ENCODE measurements around the gene MYH16.

MYH16 gene

DNA sequence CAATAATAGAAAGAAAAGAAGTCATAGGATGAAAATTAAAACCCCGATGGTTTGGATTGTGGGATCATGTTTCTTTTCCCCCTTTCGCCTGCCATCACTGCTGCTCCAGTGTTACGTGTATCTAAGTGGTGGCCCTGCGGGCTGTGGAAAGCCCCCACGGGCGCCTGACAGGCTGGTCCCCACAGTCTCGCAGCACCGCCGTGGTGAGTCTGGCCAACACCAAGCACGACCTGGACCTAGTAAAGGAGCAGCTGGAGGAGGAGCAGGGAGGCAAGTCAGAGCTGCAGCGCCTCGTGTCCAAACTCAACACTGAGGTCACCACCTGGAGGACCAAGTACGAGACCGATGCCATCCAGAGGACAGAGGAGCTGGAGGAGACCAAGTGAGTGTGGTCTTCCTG, 19.5 kb downstream of the MYH16 start (continued):
- no peak for TF ChIP-seq CREB5 (CRISPR knock-in tag; IDR thresholded peaks at IDR 0.05; ENCODE audit: low read depth)
- no peak for TF ChIP-seq ZNF8 (CRISPR knock-in tag; IDR thresholded peaks at IDR 0.05)
- no peak for TF ChIP-seq TSHZ2 (CRISPR knock-in tag; IDR thresholded peaks at IDR 0.05)
- no peak for TF ChIP-seq PATZ1 (CRISPR knock-in tag; IDR thresholded peaks at IDR 0.05; ENCODE audit: borderline replicate concordance)

- TF ChIP-seq SNAI2 (CRISPR knock-in tag; IDR thresholded peaks at IDR 0.05) (no peak), ZFP30 (CRISPR knock-in tag; IDR thresholded peaks at IDR 0.05) (no peak), ZNF565 (CRISPR knock-in tag; conservative IDR thresholded peaks at IDR 0.05; ENCODE audit: low read depth) (no peak), CSDC2 (CRISPR knock-in tag; IDR thresholded peaks at IDR 0.05) (no peak), ARNTL (CRISPR knock-in tag; IDR thresholded peaks at IDR 0.05; ENCODE audit: borderline replicate concordance, low read depth) (no peak), TSHZ2 (CRISPR knock-in tag; IDR thresholded peaks at IDR 0.05) (no peak), RARB (CRISPR knock-in tag; IDR thresholded peaks at IDR 0.05) (no peak), CREB5 (CRISPR knock-in tag; IDR thresholded peaks at IDR 0.05; ENCODE audit: low read depth) (no peak), GLIS3 (CRISPR knock-in tag; IDR thresholded peaks at IDR 0.05) (no peak), ZNF70 (CRISPR knock-in tag; IDR thresholded peaks at IDR 0.05) (no peak), ZFP3 (CRISPR knock-in tag; IDR thresholded peaks at IDR 0.05) (no peak), TOX (CRISPR knock-in tag; IDR thresholded peaks at IDR 0.05; ENCODE audit: borderline replicate concordance) (no peak), BACH2 (CRISPR knock-in tag; IDR thresholded peaks at IDR 0.05; ENCODE audit: borderline replicate concordance) (no peak), ZNF8 (CRISPR knock-in tag; IDR thresholded peaks at IDR 0.05) (no peak), ISL1 (CRISPR knock-in tag; IDR thresholded peaks at IDR 0.05) (no peak), PPARA (CRISPR knock-in tag; IDR thresholded peaks at IDR 0.05; ENCODE audit: borderline replicate concordance) (no peak), TCF4 (CRISPR knock-in tag; IDR thresholded peaks at IDR 0.05; ENCODE audit: borderline replicate concordance) (no peak), ESRRG (CRISPR knock-in tag; IDR thresholded peaks at IDR 0.05) (no peak)
- TF ChIP-seq, protein P1, sequence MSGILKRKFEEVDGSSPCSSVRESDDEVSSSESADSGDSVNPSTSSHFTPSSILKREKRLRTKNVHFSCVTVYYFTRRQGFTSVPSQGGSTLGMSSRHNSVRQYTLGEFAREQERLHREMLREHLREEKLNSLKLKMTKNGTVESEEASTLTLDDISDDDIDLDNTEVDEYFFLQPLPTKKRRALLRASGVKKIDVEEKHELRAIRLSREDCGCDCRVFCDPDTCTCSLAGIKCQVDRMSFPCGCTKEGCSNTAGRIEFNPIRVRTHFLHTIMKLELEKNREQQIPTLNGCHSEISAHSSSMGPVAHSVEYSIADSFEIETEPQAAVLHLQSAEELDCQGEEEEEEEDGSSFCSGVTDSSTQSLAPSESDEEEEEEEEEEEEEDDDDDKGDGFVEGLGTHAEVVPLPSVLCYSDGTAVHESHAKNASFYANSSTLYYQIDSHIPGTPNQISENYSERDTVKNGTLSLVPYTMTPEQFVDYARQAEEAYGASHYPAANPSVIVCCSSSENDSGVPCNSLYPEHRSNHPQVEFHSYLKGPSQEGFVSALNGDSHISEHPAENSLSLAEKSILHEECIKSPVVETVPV (CRISPR knock-in tag; IDR thresholded peaks at IDR 0.05) = no peak
- TF ChIP-seq, protein P2, sequence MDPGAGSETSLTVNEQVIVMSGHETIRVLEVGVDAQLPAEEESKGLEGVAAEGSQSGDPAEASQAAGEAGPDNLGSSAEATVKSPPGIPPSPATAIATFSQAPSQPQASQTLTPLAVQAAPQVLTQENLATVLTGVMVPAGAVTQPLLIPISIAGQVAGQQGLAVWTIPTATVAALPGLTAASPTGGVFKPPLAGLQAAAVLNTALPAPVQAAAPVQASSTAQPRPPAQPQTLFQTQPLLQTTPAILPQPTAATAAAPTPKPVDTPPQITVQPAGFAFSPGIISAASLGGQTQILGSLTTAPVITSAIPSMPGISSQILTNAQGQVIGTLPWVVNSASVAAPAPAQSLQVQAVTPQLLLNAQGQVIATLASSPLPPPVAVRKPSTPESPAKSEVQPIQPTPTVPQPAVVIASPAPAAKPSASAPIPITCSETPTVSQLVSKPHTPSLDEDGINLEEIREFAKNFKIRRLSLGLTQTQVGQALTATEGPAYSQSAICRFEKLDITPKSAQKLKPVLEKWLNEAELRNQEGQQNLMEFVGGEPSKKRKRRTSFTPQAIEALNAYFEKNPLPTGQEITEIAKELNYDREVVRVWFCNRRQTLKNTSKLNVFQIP (CRISPR knock-in tag; IDR thresholded peaks at IDR 0.05; ENCODE audit: borderline replicate concordance, low read depth) = no peak
- ATAC-seq = no peak
These were observed 20.5 kb downstream of the MYH16 start for GRCh38 chr7:99293167-99293566.

All from SK-N-SH treated with all-trans-retinoic acid at 6 μM for 48 hours (cell line).